ENCODE data around the gene TRMT44. TPM values are rescaled to one million over a fixed set of nuclear protein-coding genes. Genes with fewer than 3 reads are reported as not detected.
A peak's percentile ranks its signal among the peaks of the same experiment; 100 is the strongest.

TRMT44 gene
- total and polyA plus RNA-seq, 8 donors = 1.8 to 39.7 (median 8.4) TPM

GRCh38 chr4:8504279-8505007 is 63.9 kb downstream of the TRMT44 start:
- DNase-seq = peak; percentile 76 to 83
- peak overlapping the region in 1 of 4 donors; percentile 6 for H3K4me3 ChIP-seq
- intact Hi-C loops (cut with DNase I; ENCODE audit: low total_unique reads) = no loop called here
- WGBS, 5 donors = 24 to 59% (median 32%) methylated on average over 15 of the region's 15 CpGs
- H3K27ac ChIP-seq = no peak overlapping the region
- H3K36me3 ChIP-seq = no peaks in the 10 kb centered on the region
- H3K9me3 ChIP-seq = no peaks in the 10 kb centered on the region
- H3K4me1 ChIP-seq = peaks cover 26 to 39% (median 31%) of the 10 kb centered on the region in 4 donors
- H3K27me3 ChIP-seq = no peaks in the 10 kb centered on the region
- no peak for TF ChIP-seq POLR2A (IDR thresholded peaks at IDR 0.05)
- TF ChIP-seq, protein P1, sequence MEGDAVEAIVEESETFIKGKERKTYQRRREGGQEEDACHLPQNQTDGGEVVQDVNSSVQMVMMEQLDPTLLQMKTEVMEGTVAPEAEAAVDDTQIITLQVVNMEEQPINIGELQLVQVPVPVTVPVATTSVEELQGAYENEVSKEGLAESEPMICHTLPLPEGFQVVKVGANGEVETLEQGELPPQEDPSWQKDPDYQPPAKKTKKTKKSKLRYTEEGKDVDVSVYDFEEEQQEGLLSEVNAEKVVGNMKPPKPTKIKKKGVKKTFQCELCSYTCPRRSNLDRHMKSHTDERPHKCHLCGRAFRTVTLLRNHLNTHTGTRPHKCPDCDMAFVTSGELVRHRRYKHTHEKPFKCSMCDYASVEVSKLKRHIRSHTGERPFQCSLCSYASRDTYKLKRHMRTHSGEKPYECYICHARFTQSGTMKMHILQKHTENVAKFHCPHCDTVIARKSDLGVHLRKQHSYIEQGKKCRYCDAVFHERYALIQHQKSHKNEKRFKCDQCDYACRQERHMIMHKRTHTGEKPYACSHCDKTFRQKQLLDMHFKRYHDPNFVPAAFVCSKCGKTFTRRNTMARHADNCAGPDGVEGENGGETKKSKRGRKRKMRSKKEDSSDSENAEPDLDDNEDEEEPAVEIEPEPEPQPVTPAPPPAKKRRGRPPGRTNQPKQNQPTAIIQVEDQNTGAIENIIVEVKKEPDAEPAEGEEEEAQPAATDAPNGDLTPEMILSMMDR (IDR thresholded peaks at IDR 0.05) = no peak

DNA sequence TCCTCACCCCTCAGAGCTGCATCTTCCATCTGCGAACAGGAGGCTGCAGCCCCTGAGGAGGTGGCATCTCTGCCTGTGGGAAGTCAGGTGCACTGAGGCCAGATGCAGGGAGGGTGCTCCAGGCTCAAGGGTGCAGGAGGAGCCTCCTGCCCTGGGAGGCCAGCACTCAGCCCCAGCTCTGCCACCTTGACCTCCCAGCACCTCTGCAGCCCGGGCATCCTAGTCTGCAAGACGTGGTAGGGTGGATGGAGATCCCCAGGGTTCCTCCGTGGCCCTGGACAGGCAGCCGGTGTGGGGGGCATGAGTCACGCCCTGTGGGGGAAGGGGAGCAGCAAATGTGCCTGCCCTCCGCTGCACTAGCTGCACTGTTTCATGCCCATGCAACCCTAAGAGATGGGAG is 64.7 kb downstream of the TRMT44 start:
- H3K27me3 ChIP-seq = no peaks in the 10 kb centered on the region
- TF ChIP-seq EP300 (IDR thresholded peaks at IDR 0.05) (no peak), POLR2AphosphoS5 (IDR thresholded peaks at IDR 0.05) (no peak), POLR2A (IDR thresholded peaks at IDR 0.05) (no peak)
- TF ChIP-seq, protein P1 (IDR thresholded peaks at IDR 0.05) = no peak
- H3K4me1 ChIP-seq = peaks cover 26 to 39% (median 31%) of the 10 kb centered on the region in 4 donors
- H3K27ac ChIP-seq = no peak overlapping the region
- DNase-seq = no peak
- H3K9me3 ChIP-seq = no peaks in the 10 kb centered on the region
- H3K36me3 ChIP-seq = no peaks in the 10 kb centered on the region
- intact Hi-C loops (cut with DNase I; ENCODE audit: low total_unique reads) = no loop called here
- 90 to 100% (median 95%) methylated on average over 1 to 7 of the region's 7 CpGs for WGBS, 5 donors
- H3K4me3 ChIP-seq = no peak overlapping the region

- no peak for TF ChIP-seq POLR2A (IDR thresholded peaks at IDR 0.05)
- no peak for TF ChIP-seq POLR2AphosphoS5 (IDR thresholded peaks at IDR 0.05)
- TF ChIP-seq EP300 (IDR thresholded peaks at IDR 0.05) = no peak
- TF ChIP-seq, protein P1 (IDR thresholded peaks at IDR 0.05) = no peak
- intact Hi-C loops (cut with DNase I; ENCODE audit: low total_unique reads) = no loop called here
- Histone ChIP-seq H3K9me3 (no peaks in the 10 kb centered on the region), H3K4me1 (peaks cover 26 to 39% (median 31%) of the 10 kb centered on the region in 4 donors), H3K36me3 (no peaks in the 10 kb centered on the region), H3K27me3 (no peaks in the 10 kb centered on the region), H3K27ac (peak overlapping the region in 4 of 5 donors; percentile 57 to 78 (median 68)), H3K4me3 (no peak overlapping the region)
- no peak for DNase-seq
- 55 to 77% (median 71%) methylated on average over 3 to 5 of the region's 5 CpGs for WGBS, 5 donors
These were observed 65.4 kb downstream of the TRMT44 start for GRCh38 chr4:8506006-8506372.

- Histone ChIP-seq H3K27ac (peak overlapping the region in 4 of 5 donors; percentile 61 to 78 (median 72)), H3K9me3 (no peaks in the 10 kb centered on the region), H3K27me3 (no peaks in the 10 kb centered on the region), H3K4me3 (no peak overlapping the region), H3K36me3 (no peaks in the 10 kb centered on the region), H3K4me1 (peaks cover 26 to 39% (median 31%) of the 10 kb centered on the region in 4 donors)
- no peak for TF ChIP-seq POLR2A (IDR thresholded peaks at IDR 0.05)
- TF ChIP-seq POLR2AphosphoS5 (IDR thresholded peaks at IDR 0.05) = no peak
- TF ChIP-seq EP300 (IDR thresholded peaks at IDR 0.05) = no peak
- TF ChIP-seq, protein P1 (IDR thresholded peaks at IDR 0.05) = no peak
- peak in 1 of 2 donors; percentile 63 for DNase-seq
- 33 to 48% (median 41%) methylated on average over 11 to 21 of the region's 21 CpGs for WGBS, 5 donors
- intact Hi-C loops (cut with DNase I; ENCODE audit: low total_unique reads) = no loop called here
These were observed 66.0 kb downstream of the TRMT44 start for GRCh38 chr4:8506373-8507195.

Data from stomach (tissue), 9 donors.